Measurements from ENCODE around the gene CRPPA.

DNA sequence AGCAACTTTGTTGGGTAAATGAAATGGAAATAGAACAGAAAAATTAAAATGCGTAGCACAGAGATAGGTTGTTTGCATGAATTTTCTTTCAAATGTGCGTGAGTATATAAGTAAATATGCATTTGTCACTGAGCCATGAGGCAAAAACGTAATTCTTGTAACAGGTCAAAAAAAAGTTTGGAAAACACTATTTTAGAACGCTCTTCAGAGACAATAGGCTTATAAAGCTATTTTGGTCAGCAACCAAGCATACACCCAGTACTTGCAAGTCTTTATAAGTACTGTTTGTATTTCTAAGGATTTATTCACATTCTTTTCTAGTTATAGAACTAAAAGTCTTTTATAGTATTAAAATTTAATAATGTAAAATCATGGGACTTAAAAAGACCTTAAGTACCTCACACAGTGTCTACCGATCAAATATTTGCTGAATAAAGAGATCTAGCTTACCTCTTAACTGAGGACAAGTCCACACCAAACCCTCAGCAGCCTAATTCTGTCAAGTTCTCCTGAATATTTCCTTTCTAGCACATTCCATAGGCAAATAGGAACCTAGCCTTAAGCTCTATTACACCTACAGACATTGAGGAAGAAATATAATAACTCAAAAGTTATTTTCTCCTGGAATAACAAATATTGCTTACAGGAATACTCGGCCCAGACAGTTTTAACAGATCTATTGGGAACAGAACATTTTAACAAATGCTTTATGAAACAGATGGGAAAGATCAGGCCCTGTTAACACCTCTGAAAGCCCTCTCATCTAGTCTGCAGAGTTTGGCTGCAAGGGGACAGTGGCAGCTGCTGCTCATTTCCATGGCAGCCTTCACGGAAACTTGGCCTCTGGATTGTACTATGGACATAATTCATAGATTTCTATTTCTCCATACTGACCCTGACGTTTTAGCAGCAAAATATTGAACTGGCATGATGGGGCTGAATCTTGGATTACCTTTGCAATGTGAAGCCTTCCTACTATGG lies 8.8 kb downstream of the CRPPA start:
- no peak for TF ChIP-seq GABPA (IDR thresholded peaks at IDR 0.05; ENCODE audit: low read depth)
- no peak for TF ChIP-seq EZH2 (IDR thresholded peaks at IDR 0.05; ENCODE audit: borderline replicate concordance, control insufficient read depth, low read depth, low read length)
- TF ChIP-seq, protein P1, sequence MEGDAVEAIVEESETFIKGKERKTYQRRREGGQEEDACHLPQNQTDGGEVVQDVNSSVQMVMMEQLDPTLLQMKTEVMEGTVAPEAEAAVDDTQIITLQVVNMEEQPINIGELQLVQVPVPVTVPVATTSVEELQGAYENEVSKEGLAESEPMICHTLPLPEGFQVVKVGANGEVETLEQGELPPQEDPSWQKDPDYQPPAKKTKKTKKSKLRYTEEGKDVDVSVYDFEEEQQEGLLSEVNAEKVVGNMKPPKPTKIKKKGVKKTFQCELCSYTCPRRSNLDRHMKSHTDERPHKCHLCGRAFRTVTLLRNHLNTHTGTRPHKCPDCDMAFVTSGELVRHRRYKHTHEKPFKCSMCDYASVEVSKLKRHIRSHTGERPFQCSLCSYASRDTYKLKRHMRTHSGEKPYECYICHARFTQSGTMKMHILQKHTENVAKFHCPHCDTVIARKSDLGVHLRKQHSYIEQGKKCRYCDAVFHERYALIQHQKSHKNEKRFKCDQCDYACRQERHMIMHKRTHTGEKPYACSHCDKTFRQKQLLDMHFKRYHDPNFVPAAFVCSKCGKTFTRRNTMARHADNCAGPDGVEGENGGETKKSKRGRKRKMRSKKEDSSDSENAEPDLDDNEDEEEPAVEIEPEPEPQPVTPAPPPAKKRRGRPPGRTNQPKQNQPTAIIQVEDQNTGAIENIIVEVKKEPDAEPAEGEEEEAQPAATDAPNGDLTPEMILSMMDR (IDR thresholded peaks at IDR 0.05 in 2 of 3, conservative IDR thresholded peaks at IDR 0.05 in 1 of 3; ENCODE audit: control insufficient read depth in 2 of 3, extremely low read depth in 1 of 3, insufficient read depth in 1 of 3, low read depth in 3 of 3, low read length in 3 of 3): no peak
- TF ChIP-seq, protein P2, sequence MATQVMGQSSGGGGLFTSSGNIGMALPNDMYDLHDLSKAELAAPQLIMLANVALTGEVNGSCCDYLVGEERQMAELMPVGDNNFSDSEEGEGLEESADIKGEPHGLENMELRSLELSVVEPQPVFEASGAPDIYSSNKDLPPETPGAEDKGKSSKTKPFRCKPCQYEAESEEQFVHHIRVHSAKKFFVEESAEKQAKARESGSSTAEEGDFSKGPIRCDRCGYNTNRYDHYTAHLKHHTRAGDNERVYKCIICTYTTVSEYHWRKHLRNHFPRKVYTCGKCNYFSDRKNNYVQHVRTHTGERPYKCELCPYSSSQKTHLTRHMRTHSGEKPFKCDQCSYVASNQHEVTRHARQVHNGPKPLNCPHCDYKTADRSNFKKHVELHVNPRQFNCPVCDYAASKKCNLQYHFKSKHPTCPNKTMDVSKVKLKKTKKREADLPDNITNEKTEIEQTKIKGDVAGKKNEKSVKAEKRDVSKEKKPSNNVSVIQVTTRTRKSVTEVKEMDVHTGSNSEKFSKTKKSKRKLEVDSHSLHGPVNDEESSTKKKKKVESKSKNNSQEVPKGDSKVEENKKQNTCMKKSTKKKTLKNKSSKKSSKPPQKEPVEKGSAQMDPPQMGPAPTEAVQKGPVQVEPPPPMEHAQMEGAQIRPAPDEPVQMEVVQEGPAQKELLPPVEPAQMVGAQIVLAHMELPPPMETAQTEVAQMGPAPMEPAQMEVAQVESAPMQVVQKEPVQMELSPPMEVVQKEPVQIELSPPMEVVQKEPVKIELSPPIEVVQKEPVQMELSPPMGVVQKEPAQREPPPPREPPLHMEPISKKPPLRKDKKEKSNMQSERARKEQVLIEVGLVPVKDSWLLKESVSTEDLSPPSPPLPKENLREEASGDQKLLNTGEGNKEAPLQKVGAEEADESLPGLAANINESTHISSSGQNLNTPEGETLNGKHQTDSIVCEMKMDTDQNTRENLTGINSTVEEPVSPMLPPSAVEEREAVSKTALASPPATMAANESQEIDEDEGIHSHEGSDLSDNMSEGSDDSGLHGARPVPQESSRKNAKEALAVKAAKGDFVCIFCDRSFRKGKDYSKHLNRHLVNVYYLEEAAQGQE (IDR thresholded peaks at IDR 0.05; ENCODE audit: low read depth, low read length): no peak
- no peak for TF ChIP-seq POLR2A (IDR thresholded peaks at IDR 0.05; ENCODE audit: low read depth, low read length)
- TF ChIP-seq NRF1 (conservative IDR thresholded peaks at IDR 0.05; ENCODE audit: low read depth, low read length): no peak
- no peak for TF ChIP-seq RELA (IDR thresholded peaks at IDR 0.05; ENCODE audit: borderline replicate concordance, partially characterized antibody)
- no peak for TF ChIP-seq EGR1 (IDR thresholded peaks at IDR 0.05; ENCODE audit: borderline replicate concordance in 1 of 2, low read depth in 2 of 2, low read length in 2 of 2)
- TF ChIP-seq, protein P3, sequence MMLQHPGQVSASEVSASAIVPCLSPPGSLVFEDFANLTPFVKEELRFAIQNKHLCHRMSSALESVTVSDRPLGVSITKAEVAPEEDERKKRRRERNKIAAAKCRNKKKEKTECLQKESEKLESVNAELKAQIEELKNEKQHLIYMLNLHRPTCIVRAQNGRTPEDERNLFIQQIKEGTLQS (IDR thresholded peaks at IDR 0.05; ENCODE audit: borderline replicate concordance, extremely low read depth, low read depth, low read length): no peak
- no peak for TF ChIP-seq TAF1 (IDR thresholded peaks at IDR 0.05; ENCODE audit: borderline replicate concordance, low read depth, low read length)
- TF ChIP-seq HDAC2 (IDR thresholded peaks at IDR 0.05): no peak
